NCI-H2196 (cell line): ENCODE measurements around the gene SLPI.

Experiments used
- DNase-seq: peaks from one replicate; lab custom pipeline; 2025; ENCODE audit not compliant: unreplicated experiment; lab: John Stamatoyannopoulos, UW

The SLPI gene, protein sequence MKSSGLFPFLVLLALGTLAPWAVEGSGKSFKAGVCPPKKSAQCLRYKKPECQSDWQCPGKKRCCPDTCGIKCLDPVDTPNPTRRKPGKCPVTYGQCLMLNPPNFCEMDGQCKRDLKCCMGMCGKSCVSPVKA

DNA sequence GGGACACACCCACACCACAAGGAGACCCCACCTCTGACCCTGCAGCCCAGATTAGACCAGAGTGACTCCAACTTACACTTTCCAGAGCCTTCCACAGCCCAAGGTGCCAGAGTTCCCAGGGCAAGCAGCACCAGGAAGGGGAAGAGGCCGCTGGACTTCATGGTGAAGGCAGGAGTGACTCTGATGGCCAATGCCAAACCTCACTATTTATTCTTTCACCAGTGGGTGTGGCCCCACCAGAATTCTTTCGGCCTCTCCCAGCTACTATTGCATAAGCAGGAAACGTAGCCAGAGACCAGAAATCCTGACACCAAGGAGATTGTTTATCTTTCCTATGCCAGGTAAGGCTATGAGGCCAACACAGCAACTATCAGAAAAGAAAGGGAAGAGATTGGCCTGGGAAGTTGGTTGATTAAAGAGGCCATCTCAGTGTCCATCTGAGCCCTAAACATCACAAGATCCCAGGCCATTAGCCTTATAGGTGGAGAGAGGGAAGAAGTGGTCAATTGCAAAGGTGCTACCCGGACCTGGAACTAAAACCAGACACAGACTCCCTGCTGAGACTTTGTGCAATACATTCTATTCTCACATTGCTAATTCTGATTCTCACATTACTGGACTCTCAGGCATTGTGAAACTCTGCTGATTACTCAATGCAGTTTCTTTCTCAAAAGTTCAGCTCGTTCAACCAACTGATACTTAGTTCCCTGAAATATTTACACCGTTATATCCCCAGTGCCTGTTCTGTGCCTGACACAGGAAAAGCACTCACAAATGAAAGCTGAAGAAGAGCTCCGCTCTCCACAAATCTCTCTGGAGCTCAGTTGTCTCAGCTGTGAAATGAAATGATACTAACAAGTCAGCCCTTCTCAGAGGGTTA, at the start of gene SLPI:
Gene SLPI (minus strand): TSS at position 182 of the 880 bp plus-strand sequence. CDS start 21 bp downstream, at position 161.
- peak; percentile 58 for DNase-seq

DNA sequence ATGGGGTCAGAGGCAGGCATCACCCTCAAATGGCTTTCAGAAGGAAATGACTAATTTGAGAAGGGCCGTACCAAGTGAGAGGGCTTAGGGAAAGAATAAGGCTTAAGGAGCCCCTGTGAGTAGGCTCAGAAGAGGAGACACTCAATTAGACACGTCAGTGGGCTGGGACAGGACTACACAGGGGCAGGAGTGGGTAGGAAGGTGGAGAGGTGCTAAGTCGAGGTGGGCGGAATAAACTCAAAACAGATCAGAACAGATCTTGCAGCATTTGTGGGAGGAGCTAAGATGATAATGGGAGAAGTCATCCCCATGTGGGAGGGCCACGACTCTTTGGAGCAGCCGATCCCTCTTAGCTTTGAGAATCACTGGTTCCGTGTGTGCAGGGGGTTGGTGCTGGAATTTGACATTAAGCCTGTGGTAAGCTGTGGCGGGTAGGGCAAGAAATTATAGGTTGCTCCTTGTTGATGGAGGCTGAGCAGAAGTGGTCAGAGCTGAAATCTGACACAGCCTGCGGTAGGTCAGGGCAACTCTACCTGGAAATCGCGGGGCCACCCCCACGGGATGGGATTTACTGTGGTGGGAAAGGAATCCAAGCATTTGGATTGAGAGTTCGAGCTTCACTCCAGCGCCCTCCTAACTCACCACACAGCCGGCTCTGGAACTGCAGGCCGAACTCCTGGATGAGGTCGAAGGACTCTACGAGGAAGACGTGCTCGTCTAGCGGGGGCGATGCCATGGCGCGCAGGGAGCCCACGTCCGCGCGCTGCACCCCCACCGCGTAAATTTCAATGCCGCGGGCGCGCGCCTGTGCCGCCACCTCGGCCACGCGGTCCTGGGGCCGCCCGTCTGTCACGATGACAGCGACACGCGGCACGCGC, 49.5 kb upstream of the SLPI start:
- DNase-seq: no peak

DNA sequence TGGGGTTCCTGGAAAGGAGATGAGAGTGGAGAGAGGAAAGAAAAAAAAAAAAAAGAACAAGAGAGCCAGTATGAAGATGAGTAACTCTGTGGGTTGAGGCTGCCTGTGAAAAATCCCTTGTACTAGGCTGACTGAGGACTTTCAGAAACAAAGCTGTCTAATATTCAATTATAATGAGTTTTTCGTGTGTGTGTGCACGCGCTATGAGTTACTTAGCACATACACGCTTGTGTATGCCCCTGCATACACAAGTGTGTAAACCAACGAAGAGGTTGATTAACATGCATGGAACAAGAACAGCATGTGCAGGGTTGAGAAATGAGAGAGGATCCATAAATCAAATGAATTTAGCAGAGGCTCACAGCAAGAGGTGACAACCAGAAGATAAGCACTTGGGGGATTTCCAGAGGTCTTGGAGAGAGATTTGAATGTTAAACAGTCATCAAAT, 47.5 kb upstream of the SLPI start:
- no peak for DNase-seq

- DNase-seq: peak; percentile 15
Observed at GRCh38 chr20:45300961-45301360, 46.6 kb upstream of the SLPI start.

DNA sequence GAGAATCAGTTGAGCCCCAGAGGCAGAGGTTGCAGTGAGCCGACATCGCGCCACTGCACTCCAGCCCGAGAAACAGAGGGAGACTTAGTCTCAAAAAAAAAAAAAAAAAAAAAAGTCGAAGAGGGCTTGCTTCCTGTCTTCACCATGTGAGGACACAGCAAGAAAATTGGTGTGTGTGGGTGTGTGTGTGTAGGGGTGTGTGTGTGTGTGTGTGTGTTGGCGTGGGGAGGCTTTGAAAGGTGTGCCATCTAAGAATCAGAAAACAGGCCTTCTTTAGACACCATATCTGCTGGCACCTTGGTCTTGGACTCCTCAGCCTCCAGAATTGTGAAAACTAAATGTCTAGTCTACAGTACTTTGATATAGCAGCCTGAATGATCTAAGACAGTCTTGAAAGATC, 45.4 kb upstream of the SLPI start:
- no peak for DNase-seq

GRCh38 chr20:45297786-45298497, 43.6 kb upstream of the SLPI start:
- DNase-seq: no peak

- no peak for DNase-seq
Observed at GRCh38 chr20:45294659-45295058, 40.3 kb upstream of the SLPI start.

DNA sequence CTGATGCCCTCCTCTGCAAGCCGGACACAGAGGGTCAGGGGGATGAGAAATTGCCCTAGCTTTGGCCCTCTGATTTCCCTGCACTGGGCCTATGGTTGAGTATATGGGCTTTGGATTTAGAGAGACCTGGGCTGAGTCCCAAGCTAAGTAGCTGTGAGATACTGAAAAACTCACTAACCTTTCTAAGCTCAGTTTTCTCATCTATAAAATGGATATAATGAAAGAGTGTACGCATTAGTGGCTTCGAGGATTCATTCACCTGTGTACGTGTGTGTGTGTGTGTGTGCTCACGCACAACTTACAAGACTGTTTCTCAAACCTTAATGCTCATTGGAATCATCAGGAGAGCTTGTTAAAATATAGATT, 39.6 kb upstream of the SLPI start:
- DNase-seq: no peak

GRCh38 chr20:45293041-45294002, 39.0 kb upstream of the SLPI start:
- DNase-seq: peak; percentile 87

DNA sequence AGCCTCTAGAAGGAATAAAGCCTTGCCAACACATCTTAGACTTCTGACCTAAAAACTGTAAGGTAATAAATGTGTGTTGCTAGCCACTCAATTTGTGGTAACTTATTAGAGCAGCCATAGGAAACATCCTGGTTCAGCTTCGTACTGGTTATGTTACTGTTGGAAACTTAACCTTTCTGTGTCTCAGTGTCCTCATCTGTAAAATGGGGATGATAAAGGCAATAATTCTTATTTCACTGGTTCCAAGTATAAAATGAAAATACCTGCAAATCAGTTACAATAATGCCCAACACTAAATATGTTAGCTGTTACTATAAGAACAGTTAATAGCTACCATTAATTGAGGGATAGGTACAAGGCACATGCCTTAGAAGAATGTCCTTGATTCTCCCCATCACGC, 38.0 kb upstream of the SLPI start:
- no peak for DNase-seq

DNA sequence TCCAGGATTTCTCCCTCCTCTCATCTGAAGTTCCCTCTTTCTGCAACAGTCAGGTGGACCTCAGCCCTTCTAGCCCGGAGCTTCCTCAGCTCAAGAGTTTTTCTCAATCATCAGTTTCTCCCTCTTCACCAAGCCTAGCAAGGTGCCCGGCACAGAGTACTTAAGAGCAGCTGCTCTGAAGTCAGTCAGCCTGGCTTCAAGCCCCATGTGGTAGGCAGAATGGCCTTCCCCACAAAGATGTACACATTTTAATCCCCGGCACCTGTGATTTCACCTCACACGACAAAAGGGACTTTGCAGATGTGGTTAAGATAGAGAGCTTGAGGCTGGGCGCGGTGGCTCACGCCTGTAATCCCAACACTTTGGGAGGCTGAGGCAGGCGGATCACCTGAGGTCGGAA, 37.2 kb upstream of the SLPI start:
- DNase-seq: no peak

DNA sequence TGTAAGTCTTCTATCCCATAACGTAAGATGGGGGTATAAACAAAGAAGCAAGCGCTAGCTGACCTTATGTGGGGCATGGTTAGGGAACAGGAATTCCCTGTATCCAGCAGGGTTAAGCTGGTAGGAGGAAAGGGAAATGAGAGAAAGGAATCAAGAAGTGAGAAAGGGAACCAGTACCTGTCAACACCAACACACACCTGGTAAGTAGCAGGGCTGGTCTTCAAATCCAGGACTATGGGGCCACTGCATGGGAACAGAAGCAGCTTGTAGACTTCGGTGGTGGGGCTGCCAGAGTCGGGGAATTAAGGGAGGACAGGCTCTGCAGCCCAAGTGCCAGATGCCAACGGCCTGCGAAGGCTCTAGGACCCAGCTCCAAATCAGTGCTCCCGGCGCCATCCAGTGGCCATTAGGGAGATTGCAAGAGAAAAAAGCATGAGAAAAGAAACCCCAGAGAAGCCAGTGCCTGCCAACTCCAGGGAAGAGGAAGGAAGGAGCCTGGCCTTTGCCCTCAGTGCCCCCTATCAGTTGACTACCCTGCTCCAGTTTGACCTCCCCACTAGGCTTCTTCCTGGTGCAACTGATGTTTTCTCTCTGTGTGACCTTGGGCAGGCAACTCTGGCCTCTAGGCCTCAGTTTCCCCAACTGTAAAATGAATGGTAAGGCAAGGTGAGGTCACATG, 36.5 kb upstream of the SLPI start:
- peak; percentile 86 for DNase-seq

GRCh38 chr20:45289942-45290676, 35.7 kb upstream of the SLPI start:
- no peak for DNase-seq

GRCh38 chr20:45288860-45289259, 34.5 kb upstream of the SLPI start:
- no peak for DNase-seq

- no peak for DNase-seq
Observed at GRCh38 chr20:45288376-45288775, 34.0 kb upstream of the SLPI start.

- DNase-seq: no peak
Observed at GRCh38 chr20:45283551-45284057, 29.2 kb upstream of the SLPI start.

DNA sequence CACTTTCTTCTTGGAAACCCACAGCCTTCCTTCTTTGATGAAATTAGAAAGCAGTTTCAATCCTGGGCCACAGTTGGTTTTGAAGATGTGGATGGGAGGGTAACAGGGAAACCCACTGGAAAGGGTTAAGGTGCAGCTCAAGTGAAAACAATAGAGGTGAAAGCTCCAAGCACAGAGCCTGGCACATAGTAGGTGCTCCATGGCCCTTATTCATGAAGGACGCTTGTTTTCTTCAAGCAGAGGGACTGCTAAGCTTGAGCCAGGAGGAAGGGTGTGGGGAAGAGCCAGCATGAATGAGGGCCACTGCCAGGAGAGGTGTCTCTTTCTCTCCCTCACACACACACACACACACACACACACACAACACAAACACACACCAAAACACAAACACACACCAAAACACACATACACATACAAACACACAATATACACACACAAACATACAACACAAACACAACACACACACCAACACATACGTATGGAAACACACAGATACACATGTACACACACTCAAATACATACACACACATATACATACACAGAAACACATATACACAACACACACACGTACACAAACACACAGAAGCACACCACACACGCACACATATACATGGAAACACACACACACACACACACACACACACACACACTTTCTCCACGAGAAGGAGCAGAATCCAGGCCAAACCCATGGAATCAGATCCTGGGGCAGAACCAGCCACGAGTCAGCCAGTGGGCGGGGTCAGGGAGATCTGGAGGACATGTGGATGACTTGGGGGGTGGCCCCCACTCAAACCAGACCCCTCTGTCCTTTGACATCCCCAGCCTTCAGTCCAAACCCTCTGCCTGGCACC, 28.6 kb upstream of the SLPI start:
- no peak for DNase-seq

GRCh38 chr20:45279992-45280391, 25.6 kb upstream of the SLPI start:
- DNase-seq: no peak
